K562 (cell line): ENCODE results near the gene IRS2. TPM values are rescaled to one million over a fixed set of nuclear protein-coding genes. Genes with fewer than 3 reads are reported as not detected.

Experiments
- ATF7 ChIP-seq: fragments of 450-650 bp; IDR thresholded peaks from 2 replicates; pipeline ENCODE4 v1.7.1; 2014; ENCODE audit warnings: mild to moderate bottlenecking, moderate library complexity
- CEBPG ChIP-seq, 3 experiments: fragments of 200-800 bp in 1 of 3; sonication (Bioruptor generic) in 1 of 3; sonication (generic) in 1 of 3; formaldehyde crosslinking in 1 of 3; IDR thresholded peaks in 2 of 3; conservative IDR thresholded peaks in 1 of 3; 2 replicates each; pipeline versions ENCODE4 v1.6.1 to v1.8.0; 2016 to 2022; ENCODE audit warnings: missing compliant biosample characterization in 2 of 3, missing genetic modification characterization in 2 of 3, mild to moderate bottlenecking in 1 of 3, missing genetic modification reagents in 1 of 3
- ESRRB ChIP-seq: fragments of 250-450 bp; sonication (Bioruptor Pico); IDR thresholded peaks from 2 replicates; pipeline ENCODE4 v1.5.0; 2020; ENCODE audit warnings: mild to moderate bottlenecking, moderate library complexity, borderline replicate concordance
- MCM3 ChIP-seq: fragments of 450-650 bp; IDR thresholded peaks from 2 replicates; pipeline ENCODE4 v1.6.1; 2016
- MYNN ChIP-seq, 2 experiments: sonication (generic); formaldehyde crosslinking in 1 of 2; IDR thresholded peaks; 2 replicates each; pipeline versions ENCODE4 v1.5.0 to v1.6.1; 2016 to 2020; ENCODE audit warnings: antibody characterized with exemption in 1 of 2, missing genetic modification reagents in 1 of 2
- NBN ChIP-seq: fragments of 450-650 bp; IDR thresholded peaks from 2 replicates; pipeline ENCODE4 v1.6.1; 2016; ENCODE audit warnings: low read depth, mild to moderate bottlenecking
- NCOA2 ChIP-seq, 2 experiments: fragments of 450-650 bp; IDR thresholded peaks; 2 replicates each; pipeline ENCODE4 v1.6.1; 2018; ENCODE audit warnings: mild to moderate bottlenecking in 2 of 2, moderate library complexity in 1 of 2; ENCODE audit not compliant: partially characterized antibody in 2 of 2
- PML ChIP-seq: IDR thresholded peaks from 2 replicates; pipeline ENCODE4 v1.6.1; 2012; ENCODE audit warnings: low read length, inconsistent platforms
- RBBP5 ChIP-seq: fragments of 200-600 bp; sonication (generic); IDR thresholded peaks from 2 replicates; pipeline ENCODE4 v1.6.1; 2012; ENCODE audit warnings: borderline replicate concordance, mild to moderate bottlenecking, low read length, control low read depth, inconsistent platforms; ENCODE audit not compliant: insufficient read depth, poor library complexity, severe bottlenecking
- RBM17 ChIP-seq: fragments of 200-400 bp; formaldehyde crosslinking; IDR thresholded peaks from 2 replicates; pipeline ENCODE4 v1.6.1; 2017; ENCODE audit warnings: low read depth, mild to moderate bottlenecking, low read length, borderline replicate concordance
- TAF1 ChIP-seq: IDR thresholded peaks from 2 replicates; pipeline ENCODE4 v1.6.1; 2011; ENCODE audit warnings: mild to moderate bottlenecking, low read length, moderate library complexity; ENCODE audit not compliant: insufficient read depth, control insufficient read depth, severe bottlenecking; ENCODE audit errors: extremely low read depth
- TOE1 ChIP-seq, 2 experiments: fragments of 450-650 bp in 1 of 2; sonication (generic) in 1 of 2; formaldehyde crosslinking in 1 of 2; IDR thresholded peaks; 2 replicates each; pipeline versions ENCODE4 v1.7.1 to v1.8.0; 2016 to 2022; ENCODE audit warnings: borderline replicate concordance in 2 of 2, mild to moderate bottlenecking in 2 of 2, antibody characterized with exemption in 1 of 2, inconsistent platforms in 1 of 2, low read depth in 1 of 2, missing genetic modification reagents in 1 of 2, moderate library complexity in 1 of 2
- XRCC3 ChIP-seq: fragments of 450-650 bp; IDR thresholded peaks from 2 replicates; pipeline ENCODE4 v1.6.1; 2017; ENCODE audit warnings: mild to moderate bottlenecking, moderate library complexity
- ZNF282 ChIP-seq: sonication (generic); formaldehyde crosslinking; IDR thresholded peaks from 2 replicates; pipeline ENCODE4 v1.8.1; 2023; ENCODE audit warnings: missing genetic modification reagents
- ZNF384 ChIP-seq: IDR thresholded peaks from 2 replicates; pipeline ENCODE4 v1.6.1; 2012; ENCODE audit warnings: low read depth, low read length, improper control_type of control experiment
- ZNF408 ChIP-seq: fragments of 250-450 bp; sonication (Bioruptor Pico); IDR thresholded peaks from 2 replicates; pipeline ENCODE4 v1.4.0; 2020; ENCODE audit warnings: low read depth, mild to moderate bottlenecking, moderate library complexity
- ZNF57 ChIP-seq: fragments of 450-650 bp; formaldehyde crosslinking; IDR thresholded peaks from 2 replicates; pipeline ENCODE4 v1.4.0; 2020; ENCODE audit warnings: mild to moderate bottlenecking, moderate library complexity
- polyA plus RNA-seq, 8 experiments: library from polyadenylated mRNA; depleted of rRNA in 4 of 8; stranded (reverse) in 5 of 8; unstranded in 3 of 8; fragments of >200 nt; fragmentation: Nextera tagmentation in 2 of 8; fragmentation: Illumina TruSeq in 1 of 8; extraction: Ambion mirVana in 2 of 8; extraction: Trizol in 1 of 8; gene quantifications; 2 replicates each; pipeline versions ENCODE4 v1.2.1 to v1.2.3, GENCODE V29; 2011 to 2014; ENCODE audit warnings: inconsistent platforms in 1 of 8, missing spikeins in 1 of 8
- total RNA-seq, 7 experiments: library from RNA; depleted of rRNA in 6 of 7; stranded (reverse); fragments of >200 nt in 6 of 7; fragmentation: Illumina TruSeq in 2 of 7; extraction: Trizol in 2 of 7; gene quantifications; 2 replicates each; pipeline versions ENCODE4 v1.2.1 to v1.2.3, GENCODE V29; 2011 to 2021; ENCODE audit warnings: low replicate concordance in 1 of 7
- TF ChIP-seq, protein P1 (sequence below): sonication (generic); formaldehyde crosslinking; IDR thresholded peaks from 2 replicates; pipeline ENCODE4 v1.4.0; 2020; ENCODE audit warnings: mild to moderate bottlenecking, missing genetic modification reagents
- TF ChIP-seq, protein P2 (sequence below): sonication (generic); formaldehyde crosslinking; IDR thresholded peaks from 2 replicates; pipeline ENCODE4 v1.8.1; 2023; ENCODE audit warnings: mild to moderate bottlenecking, missing genetic modification reagents
- TF ChIP-seq, protein P3 (sequence below): fragments of 450-650 bp; conservative IDR thresholded peaks from 2 replicates; pipeline ENCODE4 v1.6.1; 2016; ENCODE audit warnings: missing genetic modification characterization, low read depth, mild to moderate bottlenecking, missing compliant biosample characterization, moderate library complexity
- TF ChIP-seq, protein P4 (sequence below): sonication (generic); formaldehyde crosslinking; IDR thresholded peaks from 2 replicates; pipeline ENCODE4 v1.8.0; 2022; ENCODE audit warnings: mild to moderate bottlenecking, missing genetic modification reagents

IRS2 gene
- total and polyA plus RNA-seq, 9 of the 15 experiments (the other 6 are each of a cell fraction or from before 2014, with no cell fraction given): 0.36 to 4.6 (median 0.63) TPM

DNA sequence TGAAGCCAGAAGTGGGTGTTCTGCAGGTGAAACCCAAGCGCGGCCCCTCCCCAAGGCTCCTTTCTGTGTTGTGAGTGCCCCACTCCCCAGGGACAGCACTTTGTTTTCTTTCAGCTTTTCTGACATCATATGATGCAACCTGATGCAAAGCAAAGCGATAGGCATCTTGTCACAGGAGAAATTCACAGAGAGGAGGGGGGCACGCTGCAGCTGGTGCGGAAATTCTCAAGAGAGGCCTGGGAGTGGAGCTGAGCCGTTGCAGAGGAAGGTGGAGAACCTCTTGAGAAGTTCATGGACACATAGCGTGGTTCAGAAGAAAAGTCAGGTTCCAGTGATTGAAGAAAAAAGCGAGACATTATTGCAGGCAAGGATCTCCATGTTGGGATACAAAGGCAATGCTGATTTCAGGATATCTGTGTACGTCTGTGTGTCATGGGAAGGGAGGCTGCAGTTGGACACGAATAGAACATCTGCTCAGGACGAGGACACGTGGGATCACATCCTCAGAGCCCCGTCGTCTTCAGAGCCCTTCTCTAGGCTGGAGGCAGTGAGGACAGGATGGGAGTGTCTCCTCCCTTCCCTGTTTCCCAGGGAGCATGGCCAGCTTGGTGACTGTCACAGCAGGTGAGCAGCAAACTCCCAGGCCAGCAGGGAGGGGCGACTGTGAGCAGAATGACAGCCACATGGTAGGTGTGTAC is 79.2 kb downstream of the IRS2 start (continued):
- TF ChIP-seq, protein P1, sequence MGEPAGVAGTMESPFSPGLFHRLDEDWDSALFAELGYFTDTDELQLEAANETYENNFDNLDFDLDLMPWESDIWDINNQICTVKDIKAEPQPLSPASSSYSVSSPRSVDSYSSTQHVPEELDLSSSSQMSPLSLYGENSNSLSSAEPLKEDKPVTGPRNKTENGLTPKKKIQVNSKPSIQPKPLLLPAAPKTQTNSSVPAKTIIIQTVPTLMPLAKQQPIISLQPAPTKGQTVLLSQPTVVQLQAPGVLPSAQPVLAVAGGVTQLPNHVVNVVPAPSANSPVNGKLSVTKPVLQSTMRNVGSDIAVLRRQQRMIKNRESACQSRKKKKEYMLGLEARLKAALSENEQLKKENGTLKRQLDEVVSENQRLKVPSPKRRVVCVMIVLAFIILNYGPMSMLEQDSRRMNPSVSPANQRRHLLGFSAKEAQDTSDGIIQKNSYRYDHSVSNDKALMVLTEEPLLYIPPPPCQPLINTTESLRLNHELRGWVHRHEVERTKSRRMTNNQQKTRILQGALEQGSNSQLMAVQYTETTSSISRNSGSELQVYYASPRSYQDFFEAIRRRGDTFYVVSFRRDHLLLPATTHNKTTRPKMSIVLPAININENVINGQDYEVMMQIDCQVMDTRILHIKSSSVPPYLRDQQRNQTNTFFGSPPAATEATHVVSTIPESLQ: no peak
- TF ChIP-seq TAF1 (no peak), RBM17 (no peak), ATF7 (peak; percentile 96), ESRRB (CRISPR knock-in tag) (no peak), XRCC3 (no peak), MYNN (IDR thresholded peaks at IDR 0.05) (no peak), MYNN (CRISPR knock-in tag; IDR thresholded peaks at IDR 0.05) (no peak), NBN (peak; percentile 31; the same call in 1 of the 2 replicates), PML (no peak), ZNF282 (CRISPR knock-in tag) (no peak), CEBPG (CRISPR knock-in tag; IDR thresholded peaks at IDR 0.05) (peak; percentile 99), CEBPG (tag; conservative IDR thresholded peaks at IDR 0.05 in 1 of 2, IDR thresholded peaks at IDR 0.05 in 1 of 2) (peak; percentile 97 to 99), NCOA2 (IDR thresholded peaks at IDR 0.05; ENCODE audit: partially characterized antibody in 2 of 2) (no peak), ZNF384 (no peak), MCM3 (no peak), TOE1 (IDR thresholded peaks at IDR 0.05; ENCODE audit: borderline replicate concordance) (peak; percentile 59; the same call in 1 of the 2 replicates), TOE1 (CRISPR knock-in tag; IDR thresholded peaks at IDR 0.05; ENCODE audit: borderline replicate concordance, low read depth) (no peak), ZNF57 (CRISPR knock-in tag) (no peak), RBBP5 (no peak), ZNF408 (CRISPR knock-in tag) (no peak)
- TF ChIP-seq, protein P2, sequence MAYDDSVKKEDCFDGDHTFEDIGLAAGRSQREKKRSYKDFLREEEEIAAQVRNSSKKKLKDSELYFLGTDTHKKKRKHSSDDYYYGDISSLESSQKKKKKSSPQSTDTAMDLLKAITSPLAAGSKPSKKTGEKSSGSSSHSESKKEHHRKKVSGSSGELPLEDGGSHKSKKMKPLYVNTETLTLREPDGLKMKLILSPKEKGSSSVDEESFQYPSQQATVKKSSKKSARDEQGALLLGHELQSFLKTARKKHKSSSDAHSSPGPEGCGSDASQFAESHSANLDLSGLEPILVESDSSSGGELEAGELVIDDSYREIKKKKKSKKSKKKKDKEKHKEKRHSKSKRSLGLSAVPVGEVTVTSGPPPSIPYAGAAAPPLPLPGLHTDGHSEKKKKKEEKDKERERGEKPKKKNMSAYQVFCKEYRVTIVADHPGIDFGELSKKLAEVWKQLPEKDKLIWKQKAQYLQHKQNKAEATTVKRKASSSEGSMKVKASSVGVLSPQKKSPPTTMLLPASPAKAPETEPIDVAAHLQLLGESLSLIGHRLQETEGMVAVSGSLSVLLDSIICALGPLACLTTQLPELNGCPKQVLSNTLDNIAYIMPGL (CRISPR knock-in tag): no peak
- TF ChIP-seq, protein P3, sequence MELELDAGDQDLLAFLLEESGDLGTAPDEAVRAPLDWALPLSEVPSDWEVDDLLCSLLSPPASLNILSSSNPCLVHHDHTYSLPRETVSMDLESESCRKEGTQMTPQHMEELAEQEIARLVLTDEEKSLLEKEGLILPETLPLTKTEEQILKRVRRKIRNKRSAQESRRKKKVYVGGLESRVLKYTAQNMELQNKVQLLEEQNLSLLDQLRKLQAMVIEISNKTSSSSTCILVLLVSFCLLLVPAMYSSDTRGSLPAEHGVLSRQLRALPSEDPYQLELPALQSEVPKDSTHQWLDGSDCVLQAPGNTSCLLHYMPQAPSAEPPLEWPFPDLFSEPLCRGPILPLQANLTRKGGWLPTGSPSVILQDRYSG (tag): no peak
- TF ChIP-seq, protein P4, sequence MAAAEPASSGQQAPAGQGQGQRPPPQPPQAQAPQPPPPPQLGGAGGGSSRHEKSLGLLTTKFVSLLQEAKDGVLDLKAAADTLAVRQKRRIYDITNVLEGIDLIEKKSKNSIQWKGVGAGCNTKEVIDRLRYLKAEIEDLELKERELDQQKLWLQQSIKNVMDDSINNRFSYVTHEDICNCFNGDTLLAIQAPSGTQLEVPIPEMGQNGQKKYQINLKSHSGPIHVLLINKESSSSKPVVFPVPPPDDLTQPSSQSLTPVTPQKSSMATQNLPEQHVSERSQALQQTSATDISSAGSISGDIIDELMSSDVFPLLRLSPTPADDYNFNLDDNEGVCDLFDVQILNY (CRISPR knock-in tag): no peak
